Endothelial cell of umbilical vein (primary cell): ENCODE data around the gene TBC1D17.

Experiments used
- CTCF ChIP-seq, 2 donors: IDR thresholded peaks; 1 replicate in 1 of 2; 2 replicates in 1 of 2; pipeline ENCODE4 v1.5.1; 2011; ENCODE audit warnings: low read length in 2 of 2, mild to moderate bottlenecking in 2 of 2, moderate library complexity in 2 of 2, control low read depth in 1 of 2, inconsistent platforms in 1 of 2, low read depth in 1 of 2; ENCODE audit not compliant: insufficient read depth in 1 of 2; ENCODE audit errors: extremely low read depth in 1 of 2
- EZH2 ChIP-seq: IDR thresholded peaks from 2 replicates; pipeline ENCODE4 v1.6.1; 2012; ENCODE audit warnings: borderline replicate concordance, low read depth, mild to moderate bottlenecking, moderate library complexity, low read length, inconsistent platforms; ENCODE audit not compliant: severe bottlenecking

GRCh38 chr19:49858088-49858985 lies 19.2 kb upstream of the TBC1D17 start:
- no peak for TF ChIP-seq EZH2
- TF ChIP-seq CTCF (IDR thresholded peaks at IDR 0.05; ENCODE audit: extremely low read depth in 1 of 2, insufficient read depth in 1 of 2, low read depth in 1 of 2, low read length in 2 of 2): no peak
